Endothelial cell of hepatic sinusoid (primary cell): ENCODE results near the gene SDR42E1.

Source experiments
- in situ Hi-C: cut with HindIII; loops from 2 replicates; pipeline ENCODE4 v1.10.0; 2017; ENCODE audit warnings: low sequenced_read_pairs

Gene SDR42E1, protein sequence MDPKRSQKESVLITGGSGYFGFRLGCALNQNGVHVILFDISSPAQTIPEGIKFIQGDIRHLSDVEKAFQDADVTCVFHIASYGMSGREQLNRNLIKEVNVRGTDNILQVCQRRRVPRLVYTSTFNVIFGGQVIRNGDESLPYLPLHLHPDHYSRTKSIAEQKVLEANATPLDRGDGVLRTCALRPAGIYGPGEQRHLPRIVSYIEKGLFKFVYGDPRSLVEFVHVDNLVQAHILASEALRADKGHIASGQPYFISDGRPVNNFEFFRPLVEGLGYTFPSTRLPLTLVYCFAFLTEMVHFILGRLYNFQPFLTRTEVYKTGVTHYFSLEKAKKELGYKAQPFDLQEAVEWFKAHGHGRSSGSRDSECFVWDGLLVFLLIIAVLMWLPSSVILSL

DNA sequence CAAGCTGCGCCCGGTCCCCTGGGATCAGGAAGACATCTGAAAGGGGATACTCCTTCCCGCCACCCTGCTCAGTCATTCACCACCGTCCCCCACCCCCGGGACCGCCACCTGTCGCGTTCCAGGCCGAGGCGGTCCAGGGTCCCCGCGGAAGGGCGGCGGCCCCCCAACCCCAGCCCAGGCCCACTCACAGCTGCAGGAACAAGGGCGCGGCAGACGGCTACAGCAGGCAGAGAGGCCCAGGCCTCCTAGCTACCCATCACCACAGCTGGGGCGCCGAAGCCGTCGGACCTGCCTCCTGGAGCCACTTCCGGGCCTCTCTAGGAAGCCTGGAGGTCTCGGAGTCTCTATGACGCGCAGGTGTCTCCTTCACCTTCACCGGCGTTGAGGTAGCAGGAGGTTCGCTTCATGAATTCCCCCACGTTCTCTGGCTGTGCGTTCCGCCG lies at the start of gene SDR42E1:
Gene SDR42E1 (minus strand): TSS at position 272 of the 443 bp plus-strand sequence. CDS start 10,612 bp downstream, outside the sequence.
- in situ Hi-C loops, result no loop called here

DNA sequence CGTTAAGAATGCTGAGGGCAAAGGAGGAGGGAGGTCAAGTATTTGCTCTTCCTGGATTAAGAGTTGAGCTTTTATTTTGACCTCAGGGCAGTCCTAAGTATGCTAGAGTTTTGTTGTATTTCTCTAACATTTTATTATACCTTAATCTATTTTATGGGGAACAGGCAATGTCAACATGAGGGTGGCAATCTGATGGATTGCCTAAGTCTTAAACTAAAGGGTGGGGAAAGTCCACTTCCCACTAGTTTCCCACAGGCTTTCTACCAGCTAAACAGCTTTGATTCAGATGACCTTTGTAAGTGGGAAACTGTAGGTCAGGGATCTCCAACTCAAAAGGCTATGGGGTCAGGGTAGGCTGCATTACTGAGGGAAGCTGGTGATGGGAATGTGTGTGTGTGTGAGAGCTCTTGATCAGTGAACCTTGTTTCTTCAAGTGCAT lies 48.7 kb upstream of the SDR42E1 start:
- in situ Hi-C loops, result no loop called here

DNA sequence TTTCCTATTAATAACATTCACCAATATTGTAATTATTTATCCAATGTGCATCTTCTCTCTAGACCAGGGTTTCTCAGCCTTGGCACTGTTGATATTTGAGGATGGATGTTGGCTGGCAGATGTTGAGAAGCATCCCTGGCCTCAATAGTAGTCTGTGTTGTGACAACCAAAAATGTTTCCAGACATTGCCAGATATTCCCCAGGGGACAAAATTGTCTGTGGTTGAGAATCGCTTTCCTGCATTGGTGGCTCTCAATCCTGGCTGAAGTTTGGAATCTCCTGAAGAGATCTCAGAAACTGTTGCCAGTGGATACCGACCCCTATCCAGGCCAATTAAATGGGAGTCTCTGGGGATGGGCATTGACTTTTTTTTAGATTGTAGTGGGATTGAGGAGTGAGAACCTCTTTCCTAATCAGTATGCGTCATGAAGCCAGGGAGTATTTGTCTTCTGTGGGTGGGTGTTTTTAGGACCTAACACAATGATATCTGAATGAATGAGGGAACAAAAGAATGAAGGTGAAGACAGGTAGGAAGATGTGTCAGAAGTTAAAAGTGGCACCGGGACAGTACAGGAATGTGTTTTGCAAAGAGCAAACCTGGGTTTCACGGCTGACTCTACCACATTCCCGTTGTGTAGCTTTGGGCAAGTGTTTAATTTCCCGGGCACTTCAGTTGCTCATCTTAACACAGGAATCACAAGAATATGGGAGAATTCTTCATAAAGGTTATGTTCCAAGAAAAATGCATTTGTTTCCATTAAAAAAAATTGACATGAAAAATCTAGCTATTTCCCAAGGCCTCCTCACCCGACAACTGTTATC lies 48.1 kb upstream of the SDR42E1 start:
- in situ Hi-C loops, result no loop called here

DNA sequence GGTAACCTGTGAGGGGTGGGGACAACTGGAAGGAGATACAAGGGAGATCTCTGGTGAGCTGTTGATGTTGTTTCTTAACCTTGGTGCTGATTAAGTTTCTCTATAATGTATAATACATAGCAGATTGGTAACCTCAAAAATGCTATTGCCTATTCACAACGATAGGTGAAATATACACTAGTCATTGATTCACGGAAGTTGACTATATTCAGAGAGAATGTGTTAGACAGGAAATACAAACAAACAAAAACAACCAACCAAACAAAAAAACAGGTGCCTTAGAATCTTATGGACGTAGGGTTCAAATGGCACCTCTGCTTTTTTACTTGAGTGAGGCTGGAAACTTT lies 45.3 kb upstream of the SDR42E1 start:
- in situ Hi-C loops, result no loop called here

DNA sequence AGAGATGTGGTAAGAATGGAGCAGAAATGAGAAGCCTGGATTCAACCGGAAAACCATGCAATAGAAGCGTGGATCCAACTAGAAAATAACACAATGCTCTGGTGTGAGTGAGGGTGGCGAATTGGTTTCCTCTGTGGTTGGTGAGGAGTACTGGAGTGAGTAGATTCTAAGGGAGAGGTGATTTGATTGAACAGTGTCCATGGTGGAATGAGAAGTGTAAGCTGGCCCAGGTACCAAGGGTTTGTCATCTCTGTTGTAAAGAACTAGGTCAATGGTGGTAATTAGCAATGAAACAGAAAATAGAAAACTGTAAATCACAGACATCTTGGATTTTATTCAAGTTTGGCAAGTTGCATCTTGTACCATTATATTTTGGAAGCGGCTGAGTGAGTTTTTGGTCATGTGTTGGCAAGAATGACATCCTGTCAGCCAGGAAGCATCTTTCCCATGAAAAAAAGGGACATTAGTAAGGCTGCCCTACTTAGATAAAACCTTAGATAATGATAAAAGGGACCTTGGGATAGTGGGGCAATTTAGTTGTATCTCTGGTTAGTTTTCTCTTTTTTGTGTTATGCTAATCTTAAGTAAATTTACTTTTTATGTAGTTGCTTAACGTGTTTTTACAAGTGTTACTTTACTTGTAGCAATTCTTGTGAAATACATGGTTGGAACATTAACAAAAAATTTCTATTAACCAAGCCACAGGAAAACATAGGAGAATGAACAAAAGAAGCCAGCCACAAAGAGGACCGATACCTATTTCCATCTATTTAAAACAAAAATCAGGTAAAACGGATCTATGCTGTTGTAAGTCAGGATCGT lies 44.7 kb upstream of the SDR42E1 start:
- in situ Hi-C loops, result no loop called here

DNA sequence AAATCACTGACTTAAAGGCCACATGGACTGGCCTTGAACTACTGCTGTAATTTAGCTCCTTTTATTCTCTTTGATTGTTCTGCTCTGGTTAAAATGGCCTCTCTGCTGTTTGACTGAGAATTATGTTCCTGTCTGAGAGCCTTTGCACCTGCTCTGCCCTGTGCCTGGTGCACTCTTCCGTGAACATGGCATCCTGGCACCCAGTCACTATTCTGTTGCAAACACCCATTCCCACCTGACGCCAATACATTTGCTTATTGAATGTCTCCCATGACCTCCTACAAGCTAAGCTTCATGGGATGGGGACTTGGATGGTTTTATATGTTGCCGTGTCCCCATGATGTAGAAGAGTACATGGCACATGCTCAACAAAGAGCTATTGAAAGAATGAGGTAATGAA lies 43.8 kb upstream of the SDR42E1 start:
- in situ Hi-C loops, result no loop called here

DNA sequence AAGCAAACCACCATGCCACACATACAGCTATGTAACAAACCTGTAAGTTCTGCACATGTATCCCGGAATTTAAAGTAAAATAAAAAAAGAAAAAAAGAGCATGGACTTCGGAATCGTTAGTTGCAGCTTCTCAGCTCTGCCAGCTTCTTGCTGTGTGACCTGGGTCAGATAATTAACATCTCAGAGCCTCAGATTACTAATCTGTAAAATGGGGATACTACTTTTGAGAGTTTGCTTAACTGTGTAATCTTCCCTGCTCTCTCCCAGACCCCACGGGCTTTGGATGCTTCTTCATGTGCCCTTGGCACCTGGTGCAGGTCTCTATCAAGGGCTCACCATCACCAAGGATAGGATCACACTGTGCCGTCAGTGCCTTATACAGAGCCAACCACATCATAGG lies 40.4 kb upstream of the SDR42E1 start:
- in situ Hi-C loops, result no loop called here

DNA sequence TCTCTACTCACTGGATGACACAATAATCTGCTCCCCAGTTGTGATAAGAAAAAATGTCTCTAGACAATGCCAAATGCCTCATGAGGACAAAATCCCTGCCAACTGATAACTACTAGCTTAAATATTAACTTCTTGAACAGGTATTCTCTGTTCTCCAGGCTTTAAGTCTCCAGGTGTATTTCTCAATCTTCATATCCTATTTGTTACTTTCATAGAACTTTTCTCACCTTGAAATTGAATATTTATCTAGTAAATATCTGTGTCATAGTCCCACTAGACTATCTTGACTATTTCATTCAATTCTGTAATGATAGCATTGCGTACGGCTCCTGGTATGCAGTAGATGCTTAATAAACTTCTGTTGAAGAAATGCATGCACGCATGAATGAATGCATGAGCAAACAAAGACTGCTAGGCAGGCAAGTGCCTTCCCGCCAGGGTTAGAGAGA lies 39.7 kb upstream of the SDR42E1 start:
- in situ Hi-C loops, result no loop called here

DNA sequence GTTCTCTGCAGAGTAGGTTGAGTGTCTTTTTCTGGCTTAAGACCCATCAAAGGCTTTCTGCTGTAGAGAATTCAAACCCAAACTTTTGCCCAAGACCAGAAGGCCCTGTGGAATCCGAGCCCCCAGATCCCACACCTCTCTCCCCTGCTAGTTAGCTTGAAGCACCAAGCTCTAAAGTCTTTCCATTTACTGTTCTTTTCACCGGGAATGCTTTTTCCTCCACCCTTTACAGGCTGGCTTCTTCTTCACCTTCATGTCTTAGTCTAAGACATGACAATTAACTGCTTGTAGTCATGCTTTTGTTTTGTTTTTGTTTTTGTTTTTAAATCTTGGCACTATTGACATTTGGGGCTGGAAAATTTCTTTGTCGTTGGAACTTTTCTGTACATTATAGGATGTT lies 39.2 kb upstream of the SDR42E1 start:
- in situ Hi-C loops, result no loop called here

DNA sequence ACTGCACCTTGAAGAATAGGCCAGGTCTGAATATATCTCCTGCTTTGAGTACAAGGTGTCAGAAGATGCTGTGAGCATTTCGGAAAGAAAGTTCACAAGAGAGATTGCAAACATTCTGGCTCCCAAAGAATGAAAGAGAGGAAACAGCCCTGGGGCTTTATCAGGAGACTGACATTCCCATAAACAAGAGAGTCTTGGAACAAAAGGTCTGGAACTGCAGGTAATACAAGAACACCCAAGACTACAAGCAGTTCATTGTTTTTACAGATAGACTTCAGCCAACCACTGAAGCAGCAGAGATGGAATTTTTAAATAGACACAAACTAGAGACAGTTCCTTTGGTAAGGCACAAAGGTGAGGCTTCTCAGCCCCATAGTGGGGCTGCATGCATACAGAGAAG lies 38.2 kb upstream of the SDR42E1 start:
- in situ Hi-C loops, result loop anchor here (5.0 kb wide), 1 partner anchor 38 kb away; no protein-coding TSS in a partner anchor

DNA sequence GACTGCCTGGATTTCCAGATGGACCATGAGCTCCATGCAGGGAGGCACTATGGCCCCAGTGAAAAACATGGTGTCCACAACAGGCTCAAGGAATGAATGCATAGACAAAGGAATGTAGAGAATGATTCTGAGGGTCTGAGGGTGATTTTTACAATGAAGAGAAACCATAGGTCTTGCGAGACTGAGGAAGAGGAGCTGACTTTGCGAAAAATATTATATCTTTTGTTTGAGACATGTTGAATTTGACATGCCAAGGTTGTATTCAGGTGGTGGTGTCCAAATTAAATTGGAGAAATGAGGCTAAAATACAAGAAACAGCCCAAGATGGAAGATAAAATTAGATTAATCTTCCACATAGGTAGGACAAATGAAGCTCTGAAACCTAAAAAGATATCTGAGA lies 36.5 kb upstream of the SDR42E1 start:
- in situ Hi-C loops, result loop anchor here (5.0 kb wide), 1 partner anchor 40 kb away; no protein-coding TSS in a partner anchor

DNA sequence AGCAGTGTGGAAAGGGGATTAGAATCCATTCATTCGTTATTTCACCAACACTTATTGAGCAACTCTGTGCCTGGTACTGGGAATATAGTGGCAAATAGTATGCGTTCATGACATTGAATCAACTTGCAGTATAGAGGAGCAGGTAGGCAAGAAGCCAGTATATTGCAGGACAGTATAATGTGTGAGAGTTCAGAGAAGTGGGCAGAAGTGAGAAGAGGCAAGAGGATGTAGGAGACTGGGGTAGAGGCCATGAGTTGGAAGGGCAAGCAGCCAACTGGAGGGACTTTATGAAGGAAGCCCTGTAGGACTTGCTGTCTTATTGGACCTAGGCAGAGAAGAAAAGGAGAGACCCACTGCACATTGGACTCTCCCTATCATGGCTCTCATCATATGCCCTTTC lies 36.1 kb upstream of the SDR42E1 start:
- in situ Hi-C loops, result loop anchor here (5.0 kb wide), 1 partner anchor 40 kb away; no protein-coding TSS in a partner anchor

DNA sequence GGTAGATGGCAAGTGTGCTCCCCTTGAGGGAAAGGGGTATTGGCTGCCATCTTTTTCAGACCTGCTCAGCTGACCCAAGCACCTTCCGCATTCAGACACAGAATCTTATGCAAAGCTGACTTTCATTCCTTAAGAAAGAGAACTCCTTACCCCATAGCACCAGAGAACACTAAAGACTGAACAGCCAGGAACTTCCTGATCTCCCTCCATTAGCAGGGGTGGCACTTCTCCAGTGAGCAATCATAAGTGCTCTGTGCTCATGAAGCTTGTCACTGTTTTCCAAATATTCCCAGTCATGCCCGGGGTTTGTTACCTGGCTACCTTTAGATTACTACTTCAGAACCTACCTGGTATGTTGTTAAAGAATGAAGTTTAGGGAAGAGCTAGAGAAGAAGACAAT lies 35.7 kb upstream of the SDR42E1 start:
- in situ Hi-C loops, result loop anchor here (5.0 kb wide), 1 partner anchor 40 kb away; no protein-coding TSS in a partner anchor

DNA sequence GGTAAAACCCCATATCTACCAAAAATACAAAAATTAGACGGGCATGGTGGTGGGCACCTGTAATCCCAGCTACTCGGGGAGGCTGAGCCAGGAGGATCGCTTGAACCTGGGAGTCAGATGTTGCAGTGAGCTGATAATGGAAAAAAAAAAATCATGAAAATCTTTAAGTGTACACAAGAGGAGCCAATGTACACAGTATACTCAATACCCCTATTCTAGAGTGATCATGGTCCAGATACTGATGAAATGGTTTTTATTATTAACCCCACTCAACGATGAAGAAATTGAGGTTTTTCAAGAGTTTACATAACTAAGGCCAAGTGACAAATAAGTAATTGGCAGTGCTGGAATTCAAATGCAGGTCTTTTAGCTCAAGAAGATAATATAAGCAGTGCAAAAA lies 35.3 kb upstream of the SDR42E1 start:
- in situ Hi-C loops, result loop anchor here (5.0 kb wide), 1 partner anchor 41 kb away; no protein-coding TSS in a partner anchor

DNA sequence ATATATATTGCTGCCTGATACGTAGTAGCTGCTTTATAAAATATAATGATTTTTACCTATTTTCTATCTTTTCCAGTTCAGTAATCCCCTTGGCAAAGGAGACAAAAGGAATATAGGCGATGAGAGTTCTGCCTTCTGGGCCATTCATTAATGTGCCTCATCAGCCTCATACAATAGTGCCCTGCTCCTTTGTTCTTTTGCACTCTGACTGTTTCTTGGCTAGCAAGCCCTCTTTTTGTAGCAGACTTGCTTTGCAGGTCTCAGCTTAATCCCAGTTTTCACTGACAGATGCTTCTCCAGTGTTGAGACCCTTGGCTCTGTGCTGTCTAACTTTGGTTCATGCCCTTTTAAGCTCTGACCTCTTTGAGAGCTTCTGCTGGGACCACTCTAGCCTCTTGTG lies 34.2 kb upstream of the SDR42E1 start:
- in situ Hi-C loops, result loop anchor here (5.0 kb wide), 1 partner anchor 42 kb away; no protein-coding TSS in a partner anchor

DNA sequence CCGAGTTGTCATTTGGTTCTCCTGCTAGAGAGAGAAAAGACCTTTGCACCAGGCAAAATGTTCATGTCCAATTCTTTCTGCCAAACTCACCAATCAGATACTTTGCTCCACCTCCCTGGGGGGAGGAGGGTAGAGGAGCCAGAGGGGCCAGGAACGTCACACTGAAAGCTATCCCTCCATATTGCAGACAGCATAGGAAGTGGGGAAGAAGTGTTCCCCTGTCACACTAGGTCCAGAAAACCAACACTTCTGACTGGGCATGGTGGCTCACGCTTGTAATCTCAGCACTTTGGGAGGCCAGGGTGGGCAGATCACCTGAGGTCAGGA lies 33.3 kb upstream of the SDR42E1 start:
- in situ Hi-C loops, result no loop called here

DNA sequence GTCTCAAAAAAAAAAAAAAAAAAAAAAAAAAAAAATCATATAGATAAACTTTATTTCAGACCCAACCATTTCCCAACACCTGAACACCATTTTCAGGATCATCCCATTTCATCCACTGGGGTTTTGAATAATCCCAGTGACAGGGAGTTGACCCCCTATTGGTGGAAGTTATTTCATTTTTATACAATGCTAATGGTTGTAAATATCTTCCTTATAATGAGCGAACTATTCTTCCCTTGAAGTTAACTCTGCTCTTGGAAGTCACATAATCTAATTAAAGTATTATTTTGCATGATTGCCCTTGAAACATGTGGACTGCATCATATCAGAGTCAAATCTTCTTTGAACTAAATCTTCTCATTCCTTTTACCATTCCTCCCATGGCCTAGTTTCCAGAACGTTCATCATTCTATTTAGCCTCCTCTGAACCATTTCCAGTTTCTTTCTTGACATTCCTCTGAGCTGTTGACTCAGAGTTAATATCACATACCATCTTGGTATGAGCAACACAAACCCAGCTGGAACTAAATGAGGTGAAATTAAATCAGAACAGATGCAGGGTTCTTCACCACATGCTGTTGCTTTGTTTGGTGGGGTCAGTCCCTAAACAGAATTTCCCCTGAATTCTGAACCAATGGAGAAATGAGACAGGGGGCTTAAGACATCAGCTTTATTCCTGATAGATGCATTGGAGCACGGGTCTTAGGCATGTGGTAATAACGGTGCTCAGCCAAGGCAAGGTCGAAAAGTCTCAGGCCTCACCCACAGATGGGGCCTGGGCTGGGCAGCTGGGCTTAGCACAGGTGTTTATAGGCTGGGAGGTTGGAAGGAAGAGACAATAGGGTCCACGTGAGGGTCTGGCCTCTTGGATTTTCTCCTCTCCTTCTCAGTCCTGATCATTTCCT lies 32.7 kb upstream of the SDR42E1 start:
- in situ Hi-C loops, result no loop called here

DNA sequence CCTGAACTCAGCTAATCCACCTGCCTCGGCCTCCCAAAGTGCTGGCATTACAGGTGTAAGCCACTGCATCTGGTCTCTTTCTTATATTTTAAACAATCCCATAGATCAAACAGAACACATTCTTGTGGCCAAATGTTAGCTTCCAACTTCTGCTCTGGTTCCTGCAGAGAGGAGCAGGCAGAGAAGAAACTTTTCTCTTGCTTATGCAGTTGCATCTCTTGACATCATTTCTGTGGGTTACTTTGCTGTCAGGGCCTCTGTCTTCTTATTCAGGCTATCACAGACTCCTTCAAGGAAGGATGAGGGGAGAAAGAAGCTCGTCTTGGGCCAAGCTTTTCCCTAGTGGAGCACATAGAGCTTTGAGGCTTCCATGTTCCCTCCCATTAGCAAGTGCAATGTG lies 31.6 kb upstream of the SDR42E1 start:
- in situ Hi-C loops, result no loop called here

DNA sequence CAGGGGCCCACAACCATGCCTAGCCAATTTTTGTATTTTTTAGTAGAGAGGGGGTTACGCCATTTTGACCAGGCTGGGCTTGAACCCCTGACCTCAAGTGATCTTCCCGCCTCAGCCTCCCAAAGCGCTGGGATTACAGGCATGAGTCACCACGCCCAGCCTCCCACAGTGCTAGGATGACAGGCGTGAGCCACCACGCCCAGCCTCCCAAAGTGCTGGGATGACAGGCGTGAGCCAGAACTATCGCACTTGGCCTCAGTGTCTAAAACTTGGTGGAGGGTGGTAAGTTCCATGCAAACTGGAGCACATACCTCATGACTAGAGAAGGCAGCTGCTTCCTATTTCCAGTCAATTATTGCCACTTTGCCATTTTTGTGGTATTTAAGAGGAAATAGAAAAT lies 30.9 kb upstream of the SDR42E1 start:
- in situ Hi-C loops, result no loop called here

DNA sequence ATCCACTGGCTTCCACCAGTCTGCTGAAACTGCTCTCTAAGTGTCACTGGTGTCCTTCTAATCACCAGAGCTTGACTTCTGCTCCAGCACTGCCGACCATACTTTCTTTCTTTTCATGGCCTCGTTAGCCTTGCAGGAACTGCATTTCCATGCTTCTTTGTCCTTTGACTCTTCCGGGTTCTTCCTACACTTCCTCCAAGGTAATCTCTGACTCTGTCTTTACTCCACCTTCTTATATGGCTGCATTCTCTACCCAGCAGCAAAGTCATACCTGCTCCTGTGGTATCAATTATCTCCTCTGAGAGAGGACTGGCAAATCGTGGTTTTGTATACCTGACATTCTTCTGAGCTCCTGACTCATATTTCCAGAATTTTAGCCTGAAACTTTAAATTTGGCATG lies 30.3 kb upstream of the SDR42E1 start:
- in situ Hi-C loops, result no loop called here
